OCI-LY7 (cell line): ENCODE data around the gene PLCL1.

ENCODE experiments used
- CTCF ChIP-seq: fragments of 200-600 bp; sonication (generic); conservative IDR thresholded peaks from 2 replicates; pipeline ENCODE4 v1.5.1; 2014; ENCODE audit warnings: mild to moderate bottlenecking, antibody characterized with exemption, low read length, moderate library complexity, mixed read lengths
- EZH2phosphoT487 ChIP-seq: fragments of 200-600 bp; sonication (generic); IDR thresholded peaks from 2 replicates; pipeline ENCODE4 v1.6.1; 2018; ENCODE audit warnings: low read depth, borderline replicate concordance, mild to moderate bottlenecking, mixed run types, antibody characterized with exemption, low read length, moderate library complexity, mixed read lengths

GRCh38 chr2:197964720-197965119 lies 160.3 kb downstream of the PLCL1 start:
- no peak for TF ChIP-seq CTCF
- TF ChIP-seq EZH2phosphoT487, result no peak
